ENCODE results near the gene CYP2W1.

- TF ChIP-seq CTCF (IDR thresholded peaks at IDR 0.05): no peak
- TF ChIP-seq POLR2A (IDR thresholded peaks at IDR 0.05): no peak
These were observed 34.8 kb downstream of the CYP2W1 start for GRCh38 chr7:1017586-1018333.
